HepG2 (cell line): ENCODE results near the gene PTGDS. TPM values are rescaled to one million over a fixed set of nuclear protein-coding genes. Genes with fewer than 3 reads are reported as not detected.

ENCODE experiments used
- BCL3 ChIP-seq: sonication (generic); formaldehyde crosslinking; IDR thresholded peaks from 2 replicates; pipeline ENCODE4 v1.5.1; 2020; ENCODE audit warnings: mild to moderate bottlenecking, missing genetic modification reagents, moderate library complexity
- PITX1 ChIP-seq: sonication (generic); formaldehyde crosslinking; IDR thresholded peaks from 2 replicates; pipeline ENCODE4 v1.5.1; 2020; ENCODE audit warnings: mild to moderate bottlenecking, missing genetic modification reagents
- STAG1 ChIP-seq: sonication (generic); formaldehyde crosslinking; IDR thresholded peaks from 2 replicates; pipeline ENCODE4 v1.4.0; 2020; ENCODE audit warnings: missing genetic modification reagents
- TFE3 ChIP-seq: IDR thresholded peaks from 2 replicates; pipeline ENCODE4 v1.6.1; 2016
- THAP8 ChIP-seq: sonication (generic); formaldehyde crosslinking; IDR thresholded peaks from 2 replicates; pipeline ENCODE4 v1.5.1; 2020; ENCODE audit warnings: missing genetic modification reagents, mild to moderate bottlenecking, borderline replicate concordance
- ZNF350 ChIP-seq: sonication (generic); formaldehyde crosslinking; IDR thresholded peaks from 2 replicates; pipeline ENCODE4 v1.4.0; 2020; ENCODE audit warnings: mild to moderate bottlenecking, low read depth, missing genetic modification reagents, borderline replicate concordance
- ZNF724P ChIP-seq: sonication (generic); formaldehyde crosslinking; IDR thresholded peaks from 2 replicates; pipeline ENCODE4 v1.8.0; 2022; ENCODE audit warnings: missing genetic modification reagents, borderline replicate concordance
- ZNF747 ChIP-seq: sonication (generic); formaldehyde crosslinking; IDR thresholded peaks from 2 replicates; pipeline ENCODE4 v1.8.1; 2023; ENCODE audit warnings: missing genetic modification reagents, mild to moderate bottlenecking, borderline replicate concordance
- ZNF788 ChIP-seq: sonication (generic); formaldehyde crosslinking; IDR thresholded peaks from 2 replicates; pipeline ENCODE4 v1.5.0; 2020; ENCODE audit warnings: mild to moderate bottlenecking, missing genetic modification reagents, borderline replicate concordance
- polyA plus RNA-seq, 8 experiments: library from polyadenylated mRNA; depleted of rRNA in 3 of 8; stranded (reverse) in 7 of 8; unstranded in 1 of 8; fragments of >200 nt; fragmentation: Illumina TruSeq in 4 of 8; extraction: Trizol in 4 of 8; gene quantifications; 2 replicates each; pipeline versions ENCODE4 v1.2.1 to v1.2.3, GENCODE V29; 2011 to 2016; ENCODE audit warnings: low read depth in 4 of 8, missing spikeins in 1 of 8, mixed read lengths in 1 of 8; ENCODE audit not compliant: insufficient read depth in 1 of 8
- total RNA-seq, 5 experiments: library from RNA; depleted of rRNA; stranded (reverse); fragments of >200 nt; fragmentation: Illumina TruSeq; extraction: Trizol; gene quantifications; 2 replicates each; pipeline ENCODE4 v1.2.3, GENCODE V29; 2016; ENCODE audit warnings: low read depth in 1 of 5
- TF ChIP-seq, protein P1 (sequence below): sonication (generic); formaldehyde crosslinking; IDR thresholded peaks from 2 replicates; pipeline ENCODE4 v1.4.0; 2020; ENCODE audit warnings: missing genetic modification reagents, mild to moderate bottlenecking, borderline replicate concordance

The PTGDS gene
- total and polyA plus RNA-seq, 2 of the 13 experiments (the other 11 are each of a cell fraction or from before 2014, with no cell fraction given), result 0.33 to 0.50 TPM

GRCh38 chr9:136962163-136962562, 15.1 kb upstream of the PTGDS start (continued):
- TF ChIP-seq BCL3 (CRISPR knock-in tag) (no peak), ZNF788 (CRISPR knock-in tag) (no peak), STAG1 (CRISPR knock-in tag) (no peak), THAP8 (no peak), ZNF350 (CRISPR knock-in tag) (no peak), ZNF724P (CRISPR knock-in tag) (no peak), ZNF747 (no peak), PITX1 (CRISPR knock-in tag) (no peak), TFE3 (CRISPR knock-in tag) (no peak)
- TF ChIP-seq, protein P1, sequence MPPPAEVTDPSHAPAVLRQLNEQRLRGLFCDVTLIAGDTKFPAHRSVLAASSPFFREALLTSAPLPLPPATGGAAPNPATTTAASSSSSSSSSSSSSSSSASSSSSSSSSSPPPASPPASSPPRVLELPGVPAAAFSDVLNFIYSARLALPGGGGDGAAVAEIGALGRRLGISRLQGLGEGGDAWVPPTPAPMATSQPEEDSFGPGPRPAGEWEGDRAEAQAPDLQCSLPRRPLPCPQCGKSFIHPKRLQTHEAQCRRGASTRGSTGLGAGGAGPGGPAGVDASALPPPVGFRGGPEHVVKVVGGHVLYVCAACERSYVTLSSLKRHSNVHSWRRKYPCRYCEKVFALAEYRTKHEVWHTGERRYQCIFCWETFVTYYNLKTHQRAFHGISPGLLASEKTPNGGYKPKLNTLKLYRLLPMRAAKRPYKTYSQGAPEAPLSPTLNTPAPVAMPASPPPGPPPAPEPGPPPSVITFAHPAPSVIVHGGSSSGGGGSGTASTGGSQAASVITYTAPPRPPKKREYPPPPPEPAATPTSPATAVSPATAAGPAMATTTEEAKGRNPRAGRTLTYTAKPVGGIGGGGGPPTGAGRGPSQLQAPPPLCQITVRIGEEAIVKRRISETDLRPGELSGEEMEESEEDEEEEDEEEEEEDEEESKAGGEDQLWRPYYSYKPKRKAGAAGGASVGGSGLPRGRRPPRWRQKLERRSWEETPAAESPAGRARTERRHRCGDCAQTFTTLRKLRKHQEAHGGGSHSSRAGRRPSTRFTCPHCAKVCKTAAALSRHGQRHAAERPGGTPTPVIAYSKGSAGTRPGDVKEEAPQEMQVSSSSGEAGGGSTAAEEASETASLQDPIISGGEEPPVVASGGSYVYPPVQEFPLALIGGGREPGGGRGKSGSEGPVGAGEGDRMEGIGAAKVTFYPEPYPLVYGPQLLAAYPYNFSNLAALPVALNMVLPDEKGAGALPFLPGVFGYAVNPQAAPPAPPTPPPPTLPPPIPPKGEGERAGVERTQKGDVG (CRISPR knock-in tag), result no peak
